ENCODE data around the gene MADD. TPM values are rescaled to one million over a fixed set of nuclear protein-coding genes. Genes with fewer than 3 reads are reported as not detected.

MADD gene
- total and polyA plus RNA-seq, 2 experiments from 2014 or later = 13.4 to 43.8 TPM

GRCh38 chr11:47288066-47288465, 18.1 kb downstream of the MADD start:
- no peaks in the 10 kb centered on the region for H3K27me3 Mint-ChIP-seq (ENCODE audit: insufficient read depth, low read depth, poor library complexity)
- H3K4me1 Mint-ChIP-seq = no peaks in the 10 kb centered on the region; the same call in 2 of the 3 replicates
- no peak for TF ChIP-seq POLR2AphosphoS5 (IDR thresholded peaks at IDR 0.05; ENCODE audit: low read depth)
- TF ChIP-seq REST (IDR thresholded peaks at IDR 0.05; ENCODE audit: unreplicated experiment) = no peak
- no peak for TF ChIP-seq ZNF462 (CRISPR knock-in tag; IDR thresholded peaks at IDR 0.05)
- TF ChIP-seq CREB1 (CRISPR knock-in tag; IDR thresholded peaks at IDR 0.05; ENCODE audit: low read depth) = no peak
- no peak for TF ChIP-seq STAT1 (IDR thresholded peaks at IDR 0.05; ENCODE audit: unreplicated experiment)
- no peak for TF ChIP-seq NANOG (IDR thresholded peaks at IDR 0.05; ENCODE audit: borderline replicate concordance)
- TF ChIP-seq ZNF114 (CRISPR knock-in tag; IDR thresholded peaks at IDR 0.05) = no peak
- no peak for TF ChIP-seq JUNB (IDR thresholded peaks at IDR 0.05; ENCODE audit: unreplicated experiment)
- TF ChIP-seq CTCF (conservative IDR thresholded peaks at IDR 0.05; ENCODE audit: low read depth in 2 of 2) = no peak
- Histone ChIP-seq H4K20me1 (replicated peaks; ENCODE audit: insufficient read depth) (peaks cover 10% of the 10 kb centered on the region), H3K36me3 (ENCODE audit: insufficient read depth) (peaks cover 32% of the 10 kb centered on the region), H3K79me2 (replicated peaks; ENCODE audit: insufficient read depth) (no peaks in the 10 kb centered on the region), H3K4me1 (ENCODE audit: insufficient read depth) (no peaks in the 10 kb centered on the region), H3K27ac (ENCODE audit: low read depth) (no peak overlapping the region), H2AFZ (no peak overlapping the region), H3F3A (replicated peaks; ENCODE audit: low read depth) (no peaks in the 10 kb centered on the region), H3K4me3 (no peak overlapping the region), H3K9me2 (ENCODE audit: insufficient read depth) (no peaks in the 10 kb centered on the region), H3K27me3 (ENCODE audit: insufficient read depth) (no peaks in the 10 kb centered on the region), H3K4me2 (no peak overlapping the region)
- H3K36me3 Mint-ChIP-seq (ENCODE audit: low read depth) = peaks cover 74% of the 10 kb centered on the region
- ATAC-seq (no peak), DNase-seq (ENCODE audit: low spot score) (no peak)
- no peak overlapping the region for H3K4me3 Mint-ChIP-seq
- no peak overlapping the region for H3K27ac Mint-ChIP-seq
- no peaks in the 10 kb centered on the region for H3K9me3 Mint-ChIP-seq

Measured in GM23338 (cell line).